OCI-M2 (cell line): ENCODE data around the gene CPO.

Source experiments
- DNase-seq: peaks from one replicate; lab custom pipeline; 2025; ENCODE audit not compliant: unreplicated experiment; lab: John Stamatoyannopoulos, UW

Gene CPO

DNA sequence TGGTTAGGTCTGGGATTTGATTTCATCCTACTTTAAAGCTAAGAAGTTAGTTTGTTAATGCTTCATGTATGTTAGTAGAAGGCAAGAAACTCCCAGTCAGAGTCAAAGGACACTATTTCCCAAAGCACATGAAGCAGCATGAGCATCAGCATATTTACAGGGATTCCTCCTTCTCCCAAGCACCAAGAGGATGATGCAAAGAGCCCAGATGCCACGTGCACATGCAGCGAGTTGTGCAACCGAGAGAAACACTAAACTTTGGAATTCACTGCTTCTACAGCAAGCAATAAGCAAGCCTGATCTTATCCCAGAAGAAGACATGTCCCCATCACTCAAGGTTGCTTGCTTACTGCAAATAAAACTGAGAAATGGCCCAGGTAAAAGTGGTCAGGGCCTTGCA lies 32.5 kb downstream of the CPO start:
- no peak for DNase-seq

DNA sequence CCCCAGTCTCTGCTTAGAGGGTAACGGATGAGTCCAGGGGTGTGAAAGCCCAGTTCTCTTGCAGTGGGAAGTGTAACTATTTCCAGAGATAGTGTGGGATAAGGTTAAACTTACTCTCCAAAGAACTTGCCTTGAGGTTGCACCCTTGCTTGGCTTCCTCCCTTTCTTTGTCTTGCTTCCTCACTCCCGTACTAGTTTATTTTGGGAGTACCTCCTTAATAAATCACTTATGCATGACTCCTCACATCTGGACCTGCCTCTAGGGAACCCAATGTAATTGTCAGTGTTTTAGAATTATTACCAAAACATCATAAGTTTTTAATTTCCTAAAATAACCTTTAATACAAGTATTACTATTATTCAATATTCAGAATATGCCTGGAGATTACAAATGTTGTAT lies 35.2 kb downstream of the CPO start:
- no peak for DNase-seq

DNA sequence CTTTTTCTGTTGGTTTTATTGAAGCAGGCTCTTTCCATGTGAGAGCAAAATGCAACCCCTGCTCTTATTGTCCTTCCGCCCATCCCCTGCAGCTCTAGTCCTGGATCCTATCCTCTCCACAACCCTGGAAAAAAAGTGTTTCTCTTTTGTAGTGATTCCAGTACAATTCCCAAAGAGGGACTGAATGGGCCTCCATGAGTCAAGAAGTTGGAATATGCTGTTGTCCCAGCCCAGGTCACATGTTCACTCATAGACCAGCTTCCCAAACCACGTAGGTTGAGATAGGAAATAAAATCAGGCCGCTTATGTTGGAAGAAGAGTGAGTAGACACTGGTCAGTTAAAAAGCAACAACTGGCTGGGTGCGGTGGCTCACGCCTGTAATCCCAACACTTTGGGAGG lies 39.4 kb downstream of the CPO start:
- no peak for DNase-seq

DNA sequence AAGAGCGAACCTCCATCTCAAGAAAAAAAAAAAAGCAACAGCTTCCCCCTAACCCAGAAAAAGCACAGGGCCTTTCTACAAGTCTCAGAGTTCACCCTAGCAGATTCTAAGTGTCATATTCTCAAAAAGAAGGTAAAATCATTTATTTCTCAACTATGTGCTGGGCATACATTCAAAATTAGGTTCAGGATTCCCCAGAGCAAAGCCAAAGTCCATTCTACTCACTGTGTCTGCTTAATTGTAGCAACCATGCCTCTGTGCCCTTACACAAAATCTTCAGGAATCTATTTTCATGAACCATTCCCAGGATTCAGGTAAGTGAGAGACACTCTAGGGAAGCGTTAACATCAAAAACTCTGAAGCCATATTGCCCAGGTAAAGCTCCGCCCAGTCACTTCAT lies 40.0 kb downstream of the CPO start:
- no peak for DNase-seq

DNA sequence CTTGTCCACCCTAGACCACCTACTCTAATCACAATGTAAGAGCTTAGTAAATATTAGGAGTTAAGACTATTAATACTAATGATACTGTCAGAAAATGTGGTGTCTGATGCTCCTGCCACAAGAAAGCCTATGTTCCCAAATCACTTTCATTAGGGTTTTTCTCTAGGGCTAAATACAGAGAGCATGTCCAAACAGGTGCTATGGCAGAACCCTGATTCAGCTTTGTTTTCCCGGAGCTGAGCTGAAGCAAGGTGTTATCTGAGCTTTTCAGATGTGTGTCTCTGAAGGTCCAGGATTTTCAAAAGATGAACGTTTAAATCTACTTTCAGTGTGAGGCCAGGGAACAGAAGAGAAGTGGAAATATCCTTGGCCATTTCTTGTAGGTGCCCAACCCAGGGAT lies 40.6 kb downstream of the CPO start:
- DNase-seq, result no peak

DNA sequence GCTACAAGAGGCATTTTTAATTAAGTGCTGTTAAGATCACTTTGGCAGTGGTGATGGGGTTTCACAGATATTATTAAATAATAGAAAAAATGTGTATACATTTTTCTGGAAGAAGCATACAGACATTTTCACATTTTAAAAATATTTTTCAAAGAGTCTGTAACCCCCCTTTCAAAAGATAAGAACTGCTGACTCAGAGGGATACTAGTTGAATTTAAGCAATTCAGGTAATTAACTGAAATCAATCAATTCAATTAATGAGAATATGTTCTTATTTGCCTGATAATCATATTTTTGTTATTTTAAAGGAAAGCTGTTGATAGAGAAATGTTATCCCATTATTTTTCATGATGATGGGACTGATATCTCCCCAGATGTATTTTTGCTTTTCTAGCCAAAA lies 41.1 kb downstream of the CPO start:
- no peak for DNase-seq

DNA sequence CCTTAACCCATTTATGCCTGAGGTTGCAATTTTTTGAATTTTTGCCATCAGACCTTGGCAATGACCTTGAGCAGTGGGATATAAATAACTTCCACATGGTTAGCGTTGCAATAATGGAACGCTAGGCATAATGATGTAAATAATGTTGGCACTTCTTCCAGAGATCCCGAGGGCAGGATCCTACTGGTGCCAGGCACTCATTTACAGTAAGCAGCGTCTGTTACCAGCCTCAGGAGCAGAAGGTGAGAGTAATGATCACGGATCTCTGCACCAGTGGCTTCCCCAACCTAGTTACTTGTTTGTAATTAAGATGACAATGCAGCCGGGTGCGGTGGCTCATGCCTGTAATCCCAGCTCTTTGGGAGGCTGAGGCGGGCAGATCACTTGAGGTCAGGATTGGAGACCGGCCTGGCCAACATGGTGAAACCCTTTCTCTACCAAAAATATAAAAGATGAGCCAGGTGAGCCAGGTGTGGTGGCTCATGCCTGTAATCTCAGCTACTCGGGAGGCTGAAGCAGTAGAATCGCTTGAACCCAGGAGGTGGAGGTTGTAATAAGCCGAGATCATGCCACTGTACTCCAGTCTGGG lies 41.9 kb downstream of the CPO start:
- DNase-seq, result no peak

DNA sequence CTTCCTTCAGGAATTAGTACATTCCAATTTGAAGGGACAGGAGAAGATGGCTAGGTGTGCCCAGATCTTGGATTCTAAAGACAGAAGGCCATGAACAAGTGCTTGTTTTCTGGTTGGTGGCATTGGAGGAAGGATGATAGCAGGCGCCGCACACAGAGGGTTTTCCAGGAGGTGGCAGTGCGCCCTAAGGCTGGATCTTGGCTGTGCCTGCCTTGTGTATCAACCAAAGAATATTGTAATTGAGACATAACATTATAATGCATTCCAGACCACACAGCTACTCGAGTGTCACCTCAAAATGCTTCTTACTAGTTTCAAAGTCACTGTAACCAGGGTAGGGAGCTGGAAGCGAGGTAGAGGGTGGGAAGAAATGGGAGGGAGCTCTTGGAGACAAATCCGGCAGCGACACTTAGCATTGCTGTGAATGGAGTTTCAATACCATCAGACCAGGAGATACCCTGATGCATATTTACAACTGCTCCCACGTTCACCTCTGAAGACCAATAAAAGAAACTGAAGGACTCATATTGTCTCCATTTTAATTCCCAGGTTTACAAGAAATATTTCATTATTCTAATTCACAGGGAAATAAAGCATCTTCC lies 42.5 kb downstream of the CPO start:
- peak; percentile 1 for DNase-seq

DNA sequence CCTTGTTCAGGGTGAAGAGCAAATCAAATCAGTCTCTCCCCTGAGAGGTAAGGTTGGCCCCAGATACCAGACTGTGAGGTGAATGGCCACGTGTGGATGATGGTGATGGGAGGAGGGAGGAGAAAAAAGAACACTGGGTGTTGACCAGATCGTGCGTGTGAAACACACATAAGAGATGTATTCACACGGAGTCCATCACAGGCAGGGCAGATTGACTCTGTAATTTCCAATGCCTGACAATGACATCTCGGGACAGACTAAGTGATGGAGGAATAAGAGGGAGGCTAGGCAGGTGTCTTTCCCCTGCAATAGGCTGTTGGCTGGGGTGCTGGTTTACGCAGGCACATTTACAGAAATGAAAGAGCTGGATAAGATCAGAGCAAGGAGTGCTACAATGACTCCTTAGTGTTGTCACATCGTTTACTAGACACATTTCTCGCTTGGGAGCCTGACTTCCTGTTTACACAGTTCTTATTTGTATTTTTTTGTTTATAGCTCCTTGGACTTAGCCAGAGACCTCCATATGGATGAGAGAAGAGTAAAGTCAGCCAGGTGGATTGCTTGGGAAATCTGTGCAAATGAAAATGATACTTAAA lies 43.1 kb downstream of the CPO start:
- DNase-seq, result no peak

DNA sequence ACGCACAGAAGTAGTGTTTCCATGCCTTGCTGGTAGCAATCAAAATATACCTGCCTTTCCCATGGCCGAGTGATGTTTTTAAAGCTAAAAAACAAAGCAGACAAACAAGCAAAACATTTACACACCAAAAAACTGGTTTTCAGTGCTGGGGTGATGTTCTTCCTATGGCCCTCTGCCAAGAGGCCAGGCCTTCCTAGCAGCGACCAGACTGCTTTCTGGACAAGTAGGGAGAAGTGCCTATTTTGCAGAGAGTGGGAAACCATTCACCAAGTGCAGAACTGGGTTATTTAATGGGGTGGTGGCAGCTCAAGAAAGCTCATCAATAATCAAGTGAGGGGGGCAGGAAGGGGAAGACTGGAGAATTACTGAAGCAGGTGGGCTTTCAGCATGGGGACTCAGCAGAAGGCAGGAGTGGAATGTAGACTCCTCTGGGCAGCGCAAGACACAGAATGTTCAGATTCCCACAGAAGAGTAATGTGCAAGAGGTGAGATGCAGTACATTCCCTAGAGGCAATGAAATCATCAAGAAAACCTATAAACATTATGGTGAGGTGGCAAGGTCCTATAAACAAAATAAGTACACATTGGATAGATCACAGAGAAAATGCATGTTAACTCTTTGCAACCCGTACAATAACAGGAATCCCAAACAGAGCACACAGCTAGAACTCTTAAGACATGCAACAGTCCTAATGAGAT lies 44.0 kb downstream of the CPO start:
- DNase-seq, result no peak

DNA sequence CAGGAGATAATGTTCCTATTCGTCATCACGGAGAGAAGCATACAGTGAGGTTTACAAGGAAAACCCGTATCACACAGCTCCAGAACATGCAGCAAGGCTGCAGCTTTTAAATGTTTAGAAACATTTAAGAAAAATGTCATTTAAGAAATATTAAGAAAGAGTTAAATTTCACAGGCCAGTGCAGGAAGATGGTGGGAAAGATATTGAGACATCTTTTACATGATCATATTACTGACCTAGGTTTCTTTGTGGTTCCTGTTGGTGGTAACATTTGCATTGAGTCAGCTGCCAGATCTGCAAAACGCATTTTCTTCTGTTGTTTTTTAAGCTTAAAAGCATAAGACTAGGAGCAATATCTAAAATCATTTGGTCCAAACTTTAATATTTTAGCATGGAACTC lies 44.9 kb downstream of the CPO start:
- no peak for DNase-seq

DNA sequence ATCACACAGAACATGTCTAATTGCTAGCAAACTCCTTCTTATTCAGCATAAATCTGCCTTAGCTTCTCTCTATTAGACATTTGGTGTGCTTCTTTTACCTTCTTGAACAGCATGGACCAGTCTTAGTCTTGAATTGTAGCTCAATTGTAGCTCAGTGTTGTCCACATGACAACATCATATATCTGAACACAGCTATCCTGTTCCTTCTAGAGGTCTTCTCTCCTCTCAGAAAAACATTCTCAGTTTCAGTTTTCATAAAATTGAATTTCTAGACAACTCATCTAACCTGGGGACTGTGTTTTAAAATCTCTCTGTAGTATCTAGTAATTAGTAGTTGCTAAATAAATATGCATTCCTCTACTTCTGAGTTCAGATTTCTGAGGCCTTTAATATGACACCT lies 47.6 kb downstream of the CPO start:
- no peak for DNase-seq

DNA sequence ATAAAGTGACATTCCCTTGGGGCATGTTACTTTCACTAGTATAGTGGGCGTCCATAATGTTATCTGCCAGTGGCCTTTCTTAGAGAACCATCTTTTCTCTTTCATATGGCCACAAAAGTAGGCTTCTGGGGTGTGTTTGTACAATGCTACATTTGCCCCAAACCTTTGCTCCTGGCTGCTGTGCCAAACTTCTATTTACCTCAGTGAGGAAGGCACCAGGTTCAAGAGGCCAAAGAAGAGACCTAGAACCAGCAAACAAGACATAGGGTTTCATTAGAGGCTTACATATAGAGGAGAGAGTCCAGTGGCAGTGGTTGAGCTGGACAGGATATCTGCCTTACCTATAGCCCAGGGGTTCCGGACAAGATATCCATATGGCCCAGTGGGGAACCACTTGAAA lies 48.5 kb downstream of the CPO start:
- no peak for DNase-seq

DNA sequence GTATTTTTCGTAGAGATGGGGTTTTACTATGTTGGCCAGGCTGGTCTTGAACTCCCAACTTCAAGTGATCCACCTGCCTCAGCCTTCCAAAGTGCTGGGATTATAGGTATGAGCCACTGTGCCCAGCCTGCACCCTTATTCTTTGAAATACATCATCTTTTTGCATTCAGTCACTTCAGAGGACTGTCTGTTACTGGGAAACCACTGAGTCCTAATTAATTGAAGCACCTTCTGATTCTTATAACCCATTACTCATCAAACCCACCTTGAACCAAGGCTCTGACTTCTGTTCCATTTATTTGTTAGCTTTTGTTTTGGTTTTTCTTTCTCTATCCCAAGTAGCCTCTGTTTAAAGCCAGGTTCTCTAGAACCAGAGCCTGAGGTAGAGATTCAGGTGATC lies 49.6 kb downstream of the CPO start:
- no peak for DNase-seq

DNA sequence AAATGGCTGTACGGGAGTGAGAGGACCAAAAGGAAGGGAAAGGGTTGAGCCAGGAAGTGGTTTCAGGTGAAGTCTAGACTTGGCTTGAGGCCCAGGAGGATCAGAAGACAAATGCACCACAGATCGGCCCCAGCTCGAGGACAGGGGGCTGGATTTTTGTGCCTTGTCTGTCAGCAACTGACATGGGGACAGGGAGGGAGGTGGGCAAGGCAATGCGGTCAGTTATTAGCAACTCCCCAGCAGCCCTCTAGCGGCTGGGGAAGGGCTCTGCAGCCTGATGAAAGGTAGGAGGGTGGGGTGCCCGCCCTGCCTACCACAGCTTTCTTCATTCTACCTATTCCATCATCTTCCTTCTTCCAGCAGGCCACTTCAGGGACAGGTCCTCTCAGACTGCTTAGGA lies 50.0 kb downstream of the CPO start:
- no peak for DNase-seq

DNA sequence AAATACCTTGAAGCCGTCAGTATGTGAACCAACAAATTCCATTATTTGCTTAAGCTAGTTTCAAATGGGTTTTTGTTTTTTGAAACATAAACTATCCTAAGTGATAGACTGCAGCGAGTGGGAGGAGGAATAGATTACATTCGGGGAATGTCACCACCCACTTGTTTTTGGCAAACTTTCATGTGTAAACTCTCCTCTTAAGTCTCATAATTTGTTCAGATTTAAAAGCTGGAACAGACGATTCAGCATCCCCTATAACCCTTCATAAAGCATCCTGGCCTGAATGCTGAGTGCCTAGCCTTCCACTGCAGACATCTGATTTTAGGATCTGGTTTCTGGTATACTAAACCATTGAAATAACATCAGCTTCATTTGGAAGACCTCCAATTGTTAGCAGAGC lies 51.0 kb downstream of the CPO start:
- DNase-seq, result no peak

DNA sequence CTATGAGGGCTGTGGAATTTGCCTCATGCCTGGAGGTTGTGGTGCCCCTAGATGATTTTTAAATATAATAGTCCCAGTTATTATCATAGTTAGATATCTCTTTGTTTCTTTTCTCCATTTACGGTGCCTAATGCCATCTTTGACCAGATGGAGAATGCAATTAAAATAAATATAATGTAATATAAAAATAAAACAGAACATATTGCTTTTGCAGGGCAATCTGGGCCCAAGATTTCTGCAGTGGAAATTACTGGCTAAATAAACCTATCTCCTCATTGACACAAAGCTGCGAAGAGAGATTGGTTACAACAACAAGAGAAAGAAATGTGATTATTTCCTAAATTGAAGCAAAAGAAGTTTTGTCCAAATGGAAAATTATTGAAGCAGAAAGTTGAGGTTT lies 51.8 kb downstream of the CPO start:
- no peak for DNase-seq

DNA sequence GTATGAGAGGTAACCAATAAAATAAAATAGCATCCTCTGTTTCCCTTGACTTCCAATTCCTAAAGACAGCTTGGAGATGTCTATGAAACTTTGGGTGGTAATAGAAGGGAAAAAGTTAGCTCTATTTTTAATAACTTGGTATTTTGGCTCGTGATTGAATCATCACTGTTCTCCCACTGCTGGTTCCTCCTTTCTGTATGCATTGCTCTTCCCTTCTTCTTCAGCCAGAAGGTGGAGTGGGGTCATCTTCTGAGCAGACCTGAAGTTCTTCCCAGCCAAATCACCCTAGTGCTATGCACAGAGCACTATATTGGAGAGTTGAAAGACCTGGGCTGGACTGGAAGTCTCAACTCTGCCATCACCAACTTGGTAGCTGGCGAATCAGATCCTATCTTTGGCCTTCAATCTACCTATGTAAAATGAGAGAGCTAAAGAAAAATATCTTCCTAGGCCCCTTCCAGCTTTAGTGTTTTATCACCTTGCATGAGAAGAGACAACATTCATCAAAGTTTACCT lies 54.1 kb downstream of the CPO start:
- DNase-seq, result no peak

DNA sequence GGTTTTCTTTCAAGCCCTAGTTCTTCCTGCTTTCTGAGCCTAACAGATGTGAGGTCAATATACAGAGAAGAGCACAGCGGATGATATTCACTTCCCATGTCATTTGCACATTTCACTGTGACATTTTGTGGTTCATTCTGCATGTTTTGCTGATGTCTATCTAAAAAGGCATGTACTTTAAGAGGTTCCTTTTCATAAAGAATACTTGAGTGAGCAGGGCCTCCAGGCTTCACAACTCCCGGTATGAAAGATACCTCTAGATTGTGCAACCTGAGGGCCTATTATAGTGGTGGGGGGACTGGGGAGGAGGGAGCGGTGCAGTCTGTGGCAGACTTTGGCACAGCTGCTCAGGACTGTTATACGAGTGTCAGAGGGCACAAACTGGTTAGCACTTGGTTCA lies 54.6 kb downstream of the CPO start:
- DNase-seq, result no peak

DNA sequence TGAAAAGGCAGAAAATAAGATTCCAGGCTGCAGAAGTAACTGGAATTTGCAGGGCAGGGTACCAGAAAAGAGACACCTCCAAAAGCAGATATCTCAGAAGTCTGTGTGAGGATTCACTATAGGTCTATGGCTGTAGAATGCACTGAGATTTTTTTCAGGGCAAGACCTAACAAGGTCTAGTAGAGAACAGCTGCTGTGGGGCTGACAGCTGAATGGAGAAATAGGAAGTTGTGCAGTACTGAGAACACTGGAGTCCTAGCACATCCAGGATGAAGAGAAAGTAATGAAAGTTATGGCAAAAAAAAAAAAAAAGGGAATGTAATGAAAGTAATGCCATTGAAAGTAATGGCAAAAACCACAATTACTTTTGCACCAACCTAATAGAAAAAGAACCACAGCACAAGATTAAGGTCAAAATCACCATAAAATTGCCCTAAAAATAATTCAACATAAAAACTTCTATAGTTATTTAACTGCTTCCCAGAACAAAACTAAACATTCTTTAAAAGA lies 57.3 kb downstream of the CPO start:
- no peak for DNase-seq

DNA sequence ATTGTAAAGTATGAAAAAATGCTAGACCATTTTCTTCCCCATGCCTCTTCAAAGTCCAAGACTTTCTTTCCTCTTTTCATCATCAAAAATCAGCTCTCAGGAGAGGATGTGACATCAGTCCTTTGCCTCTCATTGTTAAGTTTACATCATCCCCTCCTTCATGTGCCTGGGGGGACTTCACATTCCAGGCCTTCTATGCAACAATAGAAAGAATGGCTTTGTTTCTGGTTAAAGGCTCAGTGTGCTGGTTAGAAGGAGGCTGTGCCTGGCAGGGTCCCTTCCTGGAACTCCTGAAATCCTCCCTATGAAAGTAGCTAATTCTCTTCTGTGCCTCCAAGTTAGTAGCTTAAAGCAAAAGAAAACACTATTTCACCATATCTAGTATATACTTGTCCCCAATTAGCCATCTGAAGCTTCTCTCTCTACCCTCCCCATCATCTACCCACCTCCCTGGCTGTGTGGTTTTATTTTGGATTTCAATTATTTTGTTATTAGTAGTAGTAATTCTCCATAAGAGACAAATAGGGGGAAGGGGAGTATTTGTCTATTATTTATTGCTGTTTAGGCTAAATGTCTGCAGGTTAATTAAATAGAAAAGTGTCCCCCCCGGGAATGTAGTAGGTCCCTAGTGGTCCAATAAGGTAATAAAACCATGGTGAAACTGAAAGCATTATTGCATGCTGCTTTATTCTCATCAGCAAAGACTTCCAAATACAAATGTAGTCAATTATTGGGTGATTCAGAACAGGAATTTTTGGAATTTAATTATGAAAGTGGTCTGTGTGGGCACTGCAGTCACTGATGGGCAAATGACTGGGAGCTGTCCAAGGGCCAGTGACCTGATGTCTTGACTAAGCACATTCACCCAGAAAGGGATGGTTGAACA lies 69.0 kb downstream of the CPO start:
- DNase-seq, result no peak
